Suppressor macrophage (primary cell): ENCODE results near the gene GRIN1.

Experiments used
- DNase-seq, 4 experiments: peaks; one replicate each; pipeline ENCODE4 v3.0.0-alpha.2; 2020 to 2022

GRIN1 gene

GRCh38 chr9:137194909-137195308 is 56.0 kb downstream of the GRIN1 start:
- DNase-seq, result no peak

GRCh38 chr9:137195525-137196220 is 56.7 kb downstream of the GRIN1 start:
- no peak for DNase-seq

DNA sequence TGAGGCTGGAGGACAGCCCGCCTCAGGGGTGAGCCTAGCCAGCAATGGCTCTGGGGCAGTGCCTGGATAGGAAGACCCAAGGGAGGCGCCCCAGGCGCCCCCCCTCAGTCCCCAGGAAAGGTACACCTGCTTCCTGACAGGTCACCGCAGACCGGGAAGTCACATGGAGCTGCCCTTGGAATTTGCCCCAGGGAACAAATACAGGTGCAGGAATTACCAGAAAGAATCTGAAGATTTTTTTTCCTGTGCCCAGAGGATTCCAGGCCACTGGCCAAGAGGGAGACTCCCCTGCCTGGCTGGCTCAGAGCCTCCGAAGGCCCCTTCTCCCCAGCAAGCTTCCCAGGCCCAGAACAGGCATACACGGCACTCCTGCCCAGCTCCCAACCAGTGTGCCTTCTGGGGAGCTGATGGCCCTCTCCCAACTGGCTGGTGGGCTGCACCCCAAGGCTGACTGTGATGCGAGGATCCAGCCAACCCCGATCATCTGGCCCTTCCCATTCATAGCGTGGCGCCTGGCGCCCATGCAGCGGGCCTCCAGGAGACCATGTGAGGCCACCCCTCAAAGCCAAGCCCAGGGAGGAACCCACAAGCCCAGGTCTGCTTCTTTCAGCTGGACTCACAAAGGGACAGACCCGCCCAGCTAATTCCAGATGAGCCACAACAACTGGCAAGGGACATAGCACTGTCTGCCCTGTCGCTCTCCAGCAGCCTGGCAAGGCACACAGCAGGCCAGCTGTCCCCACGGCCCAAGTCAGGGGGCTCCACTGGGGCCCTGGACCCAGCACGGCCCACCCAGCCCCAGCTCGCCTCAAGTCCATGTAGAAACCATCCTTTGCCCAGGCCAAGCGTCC is 59.3 kb downstream of the GRIN1 start:
- no peak for DNase-seq

- no peak for DNase-seq
Observed at GRCh38 chr9:137198902-137199283, 59.9 kb downstream of the GRIN1 start.

GRCh38 chr9:137199411-137200121 is 60.6 kb downstream of the GRIN1 start:
- no peak for DNase-seq

GRCh38 chr9:137200311-137201204 is 61.6 kb downstream of the GRIN1 start, which contains the start of gene TPRN:
TPRN (minus strand) TSS chr9:137200741; CDS start chr9:137200711, 30 bp downstream.
- peak; percentile 99 to 100 (median 100) for DNase-seq

DNA sequence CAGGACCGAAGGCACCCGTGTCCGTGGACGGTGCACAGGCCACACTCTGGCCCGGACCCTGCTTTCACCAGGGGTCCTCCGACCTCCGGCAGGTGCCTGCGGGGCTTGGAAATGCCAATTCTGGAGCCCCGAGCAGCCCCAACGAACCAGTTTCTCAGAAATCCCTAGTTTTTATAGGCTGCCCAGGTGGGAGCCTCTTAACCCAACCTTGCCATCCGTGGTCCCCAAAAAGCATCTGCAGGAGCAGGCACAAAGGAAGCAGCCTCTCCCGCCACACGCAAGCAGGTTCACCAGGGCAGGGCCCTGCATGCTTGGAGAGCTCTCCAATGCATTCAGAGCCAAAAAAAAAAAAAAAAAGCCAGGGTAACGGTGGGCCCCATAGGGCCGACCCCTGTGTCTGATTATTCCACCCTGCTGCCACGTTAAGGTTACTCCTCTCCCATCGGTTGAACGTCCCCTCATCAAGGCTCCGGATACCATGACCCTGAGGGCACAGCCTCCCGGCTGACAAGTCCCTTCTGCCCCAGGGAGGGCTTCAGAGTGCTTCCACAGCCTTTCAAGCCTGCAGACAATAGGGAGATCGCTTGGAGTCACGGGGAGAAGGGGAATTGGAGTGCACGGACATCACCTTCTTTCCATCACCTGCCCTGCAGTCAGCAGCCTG is 62.4 kb downstream of the GRIN1 start:
- DNase-seq, result no peak

DNA sequence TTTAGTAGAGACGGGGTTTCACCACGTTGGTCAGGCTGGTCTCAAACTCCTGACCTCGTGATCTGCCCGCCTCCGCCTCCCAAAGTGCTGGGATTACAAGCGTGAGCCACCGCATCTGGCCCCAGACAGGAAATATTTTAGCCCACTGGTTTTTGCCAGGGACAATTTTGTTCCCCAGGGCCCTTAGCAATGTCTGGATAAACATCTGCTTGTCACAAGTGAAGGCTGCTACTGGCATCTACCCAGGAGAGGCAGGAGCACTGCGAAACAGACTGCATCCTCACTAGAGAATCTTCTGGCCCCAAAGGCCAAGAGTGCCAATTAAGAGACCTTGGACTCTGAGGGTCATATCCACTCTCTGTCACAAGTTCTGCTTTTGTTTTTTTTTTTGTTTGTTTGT is 64.0 kb downstream of the GRIN1 start:
- no peak for DNase-seq

DNA sequence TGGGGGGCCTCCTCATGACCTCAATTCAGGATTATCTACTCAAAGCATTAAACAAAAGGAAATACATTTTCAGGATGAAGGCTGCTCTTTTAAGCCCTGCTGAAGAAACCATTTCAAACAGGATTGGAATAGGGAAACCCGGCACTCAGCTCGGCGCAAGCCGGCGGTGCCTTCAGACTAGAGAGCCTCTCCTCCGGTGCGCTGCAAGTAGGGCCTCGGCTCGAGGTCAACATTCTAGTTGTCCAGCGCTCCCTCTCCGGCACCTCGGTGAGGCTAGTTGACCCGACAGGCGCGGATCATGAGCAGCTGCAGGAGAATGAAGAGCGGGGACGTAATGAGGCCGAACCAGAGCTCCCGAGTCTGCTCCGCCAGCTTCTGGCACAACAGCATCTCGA is 65.8 kb downstream of the GRIN1 start:
- no peak for DNase-seq

GRCh38 chr9:137205126-137206069 is 66.4 kb downstream of the GRIN1 start, which contains the start of the genes NDOR1 and TMEM203:
NDOR1 (plus strand) TSS chr9:137205700; CDS start chr9:137205778, 78 bp downstream.
TMEM203 (minus strand) TSS chr9:137205648; CDS start chr9:137205414, 234 bp downstream.
- peak; percentile 93 to 96 (median 94) for DNase-seq

GRCh38 chr9:137206602-137207001 is 67.6 kb downstream of the GRIN1 start:
- no peak for DNase-seq

- no peak for DNase-seq
Observed at GRCh38 chr9:137211532-137211931, 72.6 kb downstream of the GRIN1 start.

DNA sequence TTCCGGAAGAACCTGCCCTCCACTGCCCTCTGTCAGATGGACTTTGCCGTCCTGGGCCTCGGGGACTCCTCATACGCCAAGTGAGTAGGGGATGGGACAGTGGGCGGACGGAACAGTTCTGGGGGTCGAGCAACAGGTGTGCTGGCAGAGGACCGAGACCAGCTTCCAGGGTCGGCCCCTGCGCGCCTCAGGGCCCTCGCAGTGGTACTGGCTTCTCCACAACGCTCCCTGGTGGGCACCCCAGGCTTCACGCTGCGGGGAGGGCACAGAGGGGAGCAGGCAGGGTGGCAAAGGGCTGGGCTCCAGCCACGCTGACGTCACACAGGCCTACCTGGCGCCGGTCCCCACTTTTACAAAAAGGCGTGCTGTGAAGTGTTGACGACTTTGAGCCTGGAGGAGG is 73.6 kb downstream of the GRIN1 start:
- no peak for DNase-seq

DNA sequence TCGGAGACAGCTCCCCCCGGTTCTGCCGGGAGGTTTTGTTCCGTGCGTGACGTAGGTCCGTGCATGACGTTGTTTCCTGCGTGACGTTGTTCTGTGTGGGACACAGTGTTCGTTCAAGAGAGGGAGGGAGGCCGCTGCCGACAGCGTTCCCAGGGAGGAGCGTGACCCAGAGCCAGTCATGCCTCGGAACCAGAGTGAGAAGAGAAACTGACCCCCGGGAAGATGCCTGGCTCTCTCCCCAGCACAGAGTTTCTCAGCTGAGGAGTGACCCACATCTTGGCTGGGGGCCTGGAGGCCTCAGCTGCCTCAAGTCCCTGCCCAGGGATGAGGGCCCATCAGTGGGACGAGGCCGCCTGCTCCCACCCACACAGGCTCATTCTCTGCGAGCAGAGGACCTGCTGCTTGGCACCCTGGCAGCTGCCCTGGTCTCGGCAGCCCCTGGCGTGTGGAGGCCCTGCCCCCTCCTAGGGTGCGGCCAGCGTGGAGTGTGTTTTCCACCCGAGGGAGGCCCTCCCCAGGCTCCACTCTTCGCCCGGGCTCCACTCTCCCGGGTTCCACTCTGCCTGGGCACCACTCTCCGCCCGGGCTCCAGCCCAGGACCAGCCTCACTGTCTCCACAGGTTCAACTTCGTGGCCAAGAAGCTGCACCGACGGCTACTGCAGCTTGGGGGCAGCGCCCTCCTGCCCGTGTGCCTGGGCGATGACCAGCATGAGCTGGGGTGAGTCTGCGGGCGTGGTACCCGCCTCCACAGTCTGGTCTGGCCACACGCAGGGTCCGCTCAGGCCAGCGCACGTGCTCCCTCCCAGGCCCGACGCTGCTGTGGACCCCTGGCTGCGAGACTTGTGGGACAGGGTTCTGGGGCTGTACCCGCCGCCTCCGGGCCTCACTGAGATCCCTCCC is 74.5 kb downstream of the GRIN1 start:
- no peak for DNase-seq

GRCh38 chr9:137214620-137215019 is 75.7 kb downstream of the GRIN1 start:
- DNase-seq, result no peak

DNA sequence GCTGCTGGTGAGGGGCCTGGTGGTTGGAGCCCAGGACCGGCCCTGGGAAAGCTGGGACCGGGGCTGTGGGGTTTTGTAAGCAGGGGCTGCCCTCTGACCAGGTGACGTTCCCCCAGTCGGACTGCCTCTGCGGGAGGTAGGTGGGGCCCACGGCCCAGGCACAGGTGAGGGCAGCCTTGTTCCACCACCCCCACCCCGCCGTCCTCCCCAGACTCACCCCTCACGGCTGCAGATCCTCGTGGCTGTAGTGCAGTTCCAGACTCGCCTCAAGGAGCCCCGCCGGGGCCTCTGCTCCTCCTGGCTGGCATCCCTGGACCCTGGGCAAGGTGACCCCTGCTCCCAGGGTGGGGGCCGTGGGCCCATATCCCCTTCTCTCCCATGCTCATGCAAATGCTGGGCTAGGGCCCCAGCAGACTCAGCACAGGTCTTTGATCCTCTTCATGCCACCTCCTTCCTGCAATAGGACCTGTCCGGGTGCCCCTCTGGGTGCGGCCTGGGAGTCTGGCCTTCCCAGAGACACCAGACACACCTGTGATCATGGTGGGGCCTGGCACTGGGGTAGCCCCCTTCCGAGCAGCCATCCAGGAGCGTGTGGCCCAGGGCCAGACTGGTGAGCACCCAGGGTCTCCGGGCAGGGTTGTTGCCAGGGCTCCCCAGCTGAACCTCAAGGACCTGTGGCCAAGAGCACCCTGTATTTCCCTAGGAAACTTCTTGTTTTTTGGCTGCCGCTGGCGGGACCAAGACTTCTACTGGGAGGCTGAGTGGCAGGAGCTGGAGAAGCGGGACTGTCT is 76.4 kb downstream of the GRIN1 start:
- no peak for DNase-seq

DNA sequence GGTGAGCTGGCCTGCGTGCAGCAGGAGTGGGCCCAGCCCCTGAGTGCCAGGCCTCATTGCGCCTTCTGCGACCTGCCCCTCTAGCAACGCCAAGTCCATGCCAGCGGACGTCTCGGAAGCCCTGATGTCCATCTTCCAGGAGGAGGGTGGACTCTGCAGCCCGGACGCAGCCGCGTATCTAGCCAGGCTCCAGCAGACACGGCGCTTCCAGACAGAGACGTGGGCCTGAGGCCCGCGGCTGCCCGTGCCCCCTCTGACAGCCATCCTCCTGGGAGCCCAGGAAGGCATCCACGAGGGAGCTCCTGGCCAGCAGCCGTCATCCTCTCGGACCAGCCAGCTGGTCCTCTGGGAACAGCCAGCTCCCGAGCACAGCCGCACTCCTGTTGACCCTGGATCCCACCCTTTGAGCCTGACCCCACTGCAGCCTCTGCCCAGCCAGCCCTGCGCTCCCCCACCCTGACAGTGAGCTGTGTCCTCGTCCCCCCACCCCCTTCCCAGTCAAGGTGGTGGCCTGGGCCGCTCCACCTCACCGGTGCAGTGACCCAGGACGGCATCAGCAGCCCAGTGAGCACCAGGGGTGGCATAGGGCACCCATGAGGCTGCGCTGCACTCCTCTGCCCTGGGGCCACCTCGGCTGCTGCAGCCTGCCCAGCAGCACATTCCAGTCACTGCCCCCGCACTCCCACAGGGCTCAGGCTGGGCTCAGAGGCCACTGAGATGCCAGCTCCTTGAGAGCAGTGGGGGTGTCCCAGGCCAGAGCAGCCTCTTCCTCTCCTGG is 77.4 kb downstream of the GRIN1 start:
- no peak for DNase-seq
